ENCODE measurements around the gene MRPL51.
"Not testable (repeated sequence)": the region's sequence is repeated elsewhere in the genome, so short reads cannot be mapped to it uniquely, and the experiment has no call there.

Gene MRPL51

GRCh38 chr12:6494968-6495367 lies 1.9 kb upstream of the MRPL51 start:
- Histone ChIP-seq H3K9ac (no peak overlapping the region), H2AFZ (no peak overlapping the region), H3K79me2 (peaks cover 30% of the 10 kb centered on the region), H3K4me3 (ENCODE audit: low read depth, low read length) (peak overlapping the region; percentile 94), H3K4me2 (ENCODE audit: low read length) (peak overlapping the region; percentile 79), H3K27me3 (ENCODE audit: control insufficient read depth, insufficient read depth, low read length) (no peaks in the 10 kb centered on the region), H3K36me3 (ENCODE audit: control insufficient read depth, insufficient read depth, low read length) (no peaks in the 10 kb centered on the region), H3K9me3 (ENCODE audit: control insufficient read depth, low read length) (no peaks in the 10 kb centered on the region), H3K27ac (no peak overlapping the region), H3K4me1 (peaks cover 11% of the 10 kb centered on the region)
- no peak for TF ChIP-seq CTCF (IDR thresholded peaks at IDR 0.05)

- no peak for TF ChIP-seq CTCF (IDR thresholded peaks at IDR 0.05)
- peaks cover 27% of the 10 kb centered on the region for H3K79me2 ChIP-seq
- H3K9me3 ChIP-seq (ENCODE audit: control insufficient read depth, low read length) = no peaks in the 10 kb centered on the region
- peak overlapping the region; percentile 72 for H2AFZ ChIP-seq
- peaks cover 11% of the 10 kb centered on the region for H3K4me1 ChIP-seq
- no peak overlapping the region for H3K9ac ChIP-seq
- peak overlapping the region; percentile 95 for H3K27ac ChIP-seq
- no peaks in the 10 kb centered on the region for H3K36me3 ChIP-seq (ENCODE audit: control insufficient read depth, insufficient read depth, low read length)
- H3K27me3 ChIP-seq (ENCODE audit: control insufficient read depth, insufficient read depth, low read length) = no peaks in the 10 kb centered on the region
- peak overlapping the region; percentile 94 for H3K4me3 ChIP-seq (ENCODE audit: low read depth, low read length)
- peak overlapping the region; percentile 79 for H3K4me2 ChIP-seq (ENCODE audit: low read length)
These were observed 1.2 kb upstream of the MRPL51 start for GRCh38 chr12:6494258-6494743.

- Histone ChIP-seq H3K79me2 (peaks cover 27% of the 10 kb centered on the region), H3K9ac (peak within 1 kb of the TSS; percentile 33), H3K4me1 (peaks cover 11% of the 10 kb centered on the region), H3K4me3 (ENCODE audit: low read depth, low read length) (peak within 1 kb of the TSS; percentile 94), H3K36me3 (ENCODE audit: control insufficient read depth, insufficient read depth, low read length) (no peaks in the 10 kb centered on the region), H3K27ac (peak within 1 kb of the TSS; percentile 95), H2AFZ (peak within 1 kb of the TSS; percentile 99), H3K27me3 (ENCODE audit: control insufficient read depth, insufficient read depth, low read length) (no peaks in the 10 kb centered on the region), H3K4me2 (ENCODE audit: low read length) (peak within 1 kb of the TSS; percentile 94), H3K9me3 (ENCODE audit: control insufficient read depth, low read length) (no peaks in the 10 kb centered on the region)
- TF ChIP-seq CTCF (IDR thresholded peaks at IDR 0.05) = peak; percentile 54
These were observed 615 bp upstream of the MRPL51 start, which contains the start of gene NCAPD2 for GRCh38 chr12:6493497-6494257. Gene NCAPD2, plus strand, starts transcription at chr12:6494102. Its CDS starts 997 bp downstream, at chr12:6495099.

GRCh38 chr12:6490673-6491072 lies 2.4 kb downstream of the MRPL51 start:
- not testable (repeated sequence) for H3K27ac ChIP-seq; H3K9me3 ChIP-seq (ENCODE audit: control insufficient read depth, low read length); H3K36me3 ChIP-seq (ENCODE audit: control insufficient read depth, insufficient read depth, low read length); H2AFZ ChIP-seq; H3K4me3 ChIP-seq (ENCODE audit: low read depth, low read length); H3K4me2 ChIP-seq (ENCODE audit: low read length); H3K9ac ChIP-seq; H3K27me3 ChIP-seq (ENCODE audit: control insufficient read depth, insufficient read depth, low read length)
- H3K79me2 ChIP-seq = peaks cover 11% of the 10 kb centered on the region
- H3K4me1 ChIP-seq = peaks cover 11% of the 10 kb centered on the region

- H2AFZ ChIP-seq = no peak overlapping the region
- no peaks in the 10 kb centered on the region for H3K9me3 ChIP-seq (ENCODE audit: control insufficient read depth, low read length)
- no peak overlapping the region for H3K9ac ChIP-seq
- H3K4me3 ChIP-seq (ENCODE audit: low read depth, low read length) = no peak overlapping the region
- H3K4me1 ChIP-seq = peaks cover 4% of the 10 kb centered on the region
- TF ChIP-seq CTCF (IDR thresholded peaks at IDR 0.05) = no peak
- no peaks in the 10 kb centered on the region for H3K27me3 ChIP-seq (ENCODE audit: control insufficient read depth, insufficient read depth, low read length)
- H3K27ac ChIP-seq = no peak overlapping the region
- H3K79me2 ChIP-seq = peaks cover under 1% of the 10 kb centered on the region
- no peak overlapping the region for H3K4me2 ChIP-seq (ENCODE audit: low read length)
- no peaks in the 10 kb centered on the region for H3K36me3 ChIP-seq (ENCODE audit: control insufficient read depth, insufficient read depth, low read length)
These were observed 3.6 kb downstream of the MRPL51 start for GRCh38 chr12:6489449-6489848.

Data from parathyroid adenoma (tissue), 2 donors.